HepG2 (cell line): ENCODE data around the gene GTF2H2C.
"Not testable (repeated sequence)": the region's sequence is repeated elsewhere in the genome, so short reads cannot be mapped to it uniquely, and the experiment has no call there.

Source experiments
- FOXP1 ChIP-seq, 2 experiments: fragments of 450-650 bp in 1 of 2; IDR thresholded peaks; 2 replicates each; pipeline ENCODE4 v1.6.1; 2017 to 2018; ENCODE audit warnings: antibody characterized with exemption in 1 of 2
- JDP2 ChIP-seq: sonication (generic); formaldehyde crosslinking; IDR thresholded peaks from 2 replicates; pipeline ENCODE4 v1.8.1; 2022; ENCODE audit warnings: missing genetic modification reagents, borderline replicate concordance
- SRF ChIP-seq: IDR thresholded peaks from 2 replicates; pipeline ENCODE4 v1.6.1; 2011; ENCODE audit warnings: mild to moderate bottlenecking, low read depth, low read length, moderate library complexity
- TARDBP ChIP-seq: sonication (generic); formaldehyde crosslinking; IDR thresholded peaks from 2 replicates; pipeline ENCODE4 v1.8.0; 2022; ENCODE audit warnings: mild to moderate bottlenecking, missing genetic modification reagents
- ZBTB7A ChIP-seq: sonication (generic); formaldehyde crosslinking; IDR thresholded peaks from 2 replicates; pipeline ENCODE4 v1.8.0; 2022; ENCODE audit warnings: mild to moderate bottlenecking, missing genetic modification reagents
- TF ChIP-seq, protein P1 (sequence below), 2 experiments: sonication (generic) in 1 of 2; formaldehyde crosslinking in 1 of 2; IDR thresholded peaks; 2 replicates each; pipeline versions ENCODE4 v1.5.1 to v1.6.1; 2011 to 2020; ENCODE audit warnings: borderline replicate concordance in 1 of 2, low read depth in 1 of 2, low read length in 1 of 2, mild to moderate bottlenecking in 1 of 2, missing genetic modification reagents in 1 of 2, moderate library complexity in 1 of 2
- TF ChIP-seq, protein P2 (sequence below): IDR thresholded peaks from 2 replicates; pipeline ENCODE4 v1.6.1; 2016; ENCODE audit warnings: low read depth
- TF ChIP-seq, protein P3 (sequence below): sonication (generic); formaldehyde crosslinking; IDR thresholded peaks from 2 replicates; pipeline ENCODE4 v1.5.0; 2020; ENCODE audit warnings: mild to moderate bottlenecking, missing genetic modification reagents, moderate library complexity

DNA sequence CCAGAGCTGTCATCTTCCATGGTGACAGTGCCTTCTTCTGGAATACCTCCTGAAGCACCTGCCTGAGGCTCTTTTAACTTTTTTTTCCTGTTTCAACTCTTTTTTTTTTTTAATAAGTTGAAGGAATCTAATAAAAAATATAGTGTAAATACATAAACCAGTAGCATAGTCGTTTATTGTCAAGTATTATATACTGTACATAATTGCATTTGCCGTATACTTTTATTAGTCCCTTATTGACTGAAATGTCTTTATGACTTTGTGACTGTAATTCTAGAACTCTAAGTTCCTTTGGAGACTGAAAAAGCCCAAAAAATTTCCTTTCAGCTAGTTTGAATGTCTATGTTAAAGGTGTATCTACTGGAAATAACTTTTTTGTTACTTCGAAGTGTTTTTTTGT is 22.1 kb upstream of the GTF2H2C start:
- TF ChIP-seq, protein P1, sequence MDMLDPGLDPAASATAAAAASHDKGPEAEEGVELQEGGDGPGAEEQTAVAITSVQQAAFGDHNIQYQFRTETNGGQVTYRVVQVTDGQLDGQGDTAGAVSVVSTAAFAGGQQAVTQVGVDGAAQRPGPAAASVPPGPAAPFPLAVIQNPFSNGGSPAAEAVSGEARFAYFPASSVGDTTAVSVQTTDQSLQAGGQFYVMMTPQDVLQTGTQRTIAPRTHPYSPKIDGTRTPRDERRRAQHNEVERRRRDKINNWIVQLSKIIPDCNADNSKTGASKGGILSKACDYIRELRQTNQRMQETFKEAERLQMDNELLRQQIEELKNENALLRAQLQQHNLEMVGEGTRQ (IDR thresholded peaks at IDR 0.05; ENCODE audit: low read depth, low read length): not testable (repeated sequence)
- TF ChIP-seq, protein P1 (CRISPR knock-in tag; IDR thresholded peaks at IDR 0.05; ENCODE audit: borderline replicate concordance): not testable (repeated sequence)
- TF ChIP-seq FOXP1 (IDR thresholded peaks at IDR 0.05); FOXP1 (CRISPR knock-in tag; IDR thresholded peaks at IDR 0.05); SRF; JDP2 (CRISPR knock-in tag); ZBTB7A (CRISPR knock-in tag); TARDBP (CRISPR knock-in tag): not testable (repeated sequence)
- TF ChIP-seq, protein P2, sequence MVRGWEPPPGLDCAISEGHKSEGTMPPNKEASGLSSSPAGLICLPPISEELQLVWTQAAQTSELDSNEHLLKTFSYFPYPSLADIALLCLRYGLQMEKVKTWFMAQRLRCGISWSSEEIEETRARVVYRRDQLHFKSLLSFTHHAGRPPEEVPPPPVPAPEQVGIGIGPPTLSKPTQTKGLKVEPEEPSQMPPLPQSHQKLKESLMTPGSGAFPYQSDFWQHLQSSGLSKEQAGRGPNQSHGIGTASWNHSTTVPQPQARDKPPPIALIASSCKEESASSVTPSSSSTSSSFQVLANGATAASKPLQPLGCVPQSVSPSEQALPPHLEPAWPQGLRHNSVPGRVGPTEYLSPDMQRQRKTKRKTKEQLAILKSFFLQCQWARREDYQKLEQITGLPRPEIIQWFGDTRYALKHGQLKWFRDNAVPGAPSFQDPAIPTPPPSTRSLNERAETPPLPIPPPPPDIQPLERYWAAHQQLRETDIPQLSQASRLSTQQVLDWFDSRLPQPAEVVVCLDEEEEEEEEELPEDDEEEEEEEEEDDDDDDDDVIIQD: not testable (repeated sequence)
- TF ChIP-seq, protein P3, sequence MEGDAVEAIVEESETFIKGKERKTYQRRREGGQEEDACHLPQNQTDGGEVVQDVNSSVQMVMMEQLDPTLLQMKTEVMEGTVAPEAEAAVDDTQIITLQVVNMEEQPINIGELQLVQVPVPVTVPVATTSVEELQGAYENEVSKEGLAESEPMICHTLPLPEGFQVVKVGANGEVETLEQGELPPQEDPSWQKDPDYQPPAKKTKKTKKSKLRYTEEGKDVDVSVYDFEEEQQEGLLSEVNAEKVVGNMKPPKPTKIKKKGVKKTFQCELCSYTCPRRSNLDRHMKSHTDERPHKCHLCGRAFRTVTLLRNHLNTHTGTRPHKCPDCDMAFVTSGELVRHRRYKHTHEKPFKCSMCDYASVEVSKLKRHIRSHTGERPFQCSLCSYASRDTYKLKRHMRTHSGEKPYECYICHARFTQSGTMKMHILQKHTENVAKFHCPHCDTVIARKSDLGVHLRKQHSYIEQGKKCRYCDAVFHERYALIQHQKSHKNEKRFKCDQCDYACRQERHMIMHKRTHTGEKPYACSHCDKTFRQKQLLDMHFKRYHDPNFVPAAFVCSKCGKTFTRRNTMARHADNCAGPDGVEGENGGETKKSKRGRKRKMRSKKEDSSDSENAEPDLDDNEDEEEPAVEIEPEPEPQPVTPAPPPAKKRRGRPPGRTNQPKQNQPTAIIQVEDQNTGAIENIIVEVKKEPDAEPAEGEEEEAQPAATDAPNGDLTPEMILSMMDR (CRISPR knock-in tag): not testable (repeated sequence)
